Epithelial cell of proximal tubule (primary cell): ENCODE data around the gene MAGI1. TPM values are rescaled to one million over a fixed set of nuclear protein-coding genes. Genes with fewer than 3 reads are reported as not detected.
A peak's percentile ranks its signal among the peaks of the same experiment; 100 is the strongest.

ENCODE experiments used
- DNase-seq: peaks from one replicate; pipeline ENCODE4 v3.0.0-alpha.2; 2011; ENCODE audit warnings: low read depth
- H3K4me3 ChIP-seq: 2 replicates; pipeline ENCODE4 v1.5.1; 2011; ENCODE audit warnings: low read depth, mild to moderate bottlenecking, low read length
- CTCF ChIP-seq: conservative IDR thresholded peaks from 2 replicates; pipeline ENCODE4 v1.5.1; 2012; ENCODE audit warnings: low read depth, mild to moderate bottlenecking, low read length
- total RNA-seq: library from RNA; depleted of rRNA; stranded (reverse); fragments of >200 nt; gene quantifications from 2 replicates; pipeline ENCODE4 v1.2.3, GENCODE V29; 2015

MAGI1 gene
- total RNA-seq, 1 donor from 2014 or later, result 9.6 TPM

- DNase-seq, result no peak
- TF ChIP-seq CTCF, result no peak
- no peak overlapping the region for H3K4me3 ChIP-seq
Observed at GRCh38 chr3:65761446-65762234, 277.1 kb downstream of the MAGI1 start.

- H3K4me3 ChIP-seq, result no peak overlapping the region
- DNase-seq, result no peak
- TF ChIP-seq CTCF, result no peak
Observed at GRCh38 chr3:65758876-65759598, 279.7 kb downstream of the MAGI1 start.

GRCh38 chr3:65758438-65758837 lies 280.3 kb downstream of the MAGI1 start:
- TF ChIP-seq CTCF, result no peak

GRCh38 chr3:65752636-65753035 lies 286.1 kb downstream of the MAGI1 start:
- TF ChIP-seq CTCF, result no peak
- DNase-seq, result no peak
- H3K4me3 ChIP-seq, result no peak overlapping the region

More at GRCh38 chr3:65758438-65758837, 280.3 kb downstream of the MAGI1 start:
- H3K4me3 ChIP-seq, result no peak overlapping the region
- no peak for DNase-seq

GRCh38 chr3:65751123-65751700 lies 287.5 kb downstream of the MAGI1 start:
- DNase-seq, result no peak
- peak; percentile 83 for TF ChIP-seq CTCF
- no peak overlapping the region for H3K4me3 ChIP-seq

GRCh38 chr3:65749066-65749465 lies 289.7 kb downstream of the MAGI1 start:
- TF ChIP-seq CTCF, result no peak
- no peak for DNase-seq
- H3K4me3 ChIP-seq, result no peak overlapping the region
